Hair follicular keratinocyte (primary cell): ENCODE results near the gene CNR2. TPM values are rescaled to one million over a fixed set of nuclear protein-coding genes. Genes with fewer than 3 reads are reported as not detected.

Experiments used
- total RNA-seq: library from RNA; depleted of rRNA; stranded (reverse); fragments of >200 nt; gene quantifications from 2 replicates; pipeline ENCODE4 v1.2.3, GENCODE V29; 2015

The CNR2 gene
- not detected in 2 replicates for total RNA-seq

DNA sequence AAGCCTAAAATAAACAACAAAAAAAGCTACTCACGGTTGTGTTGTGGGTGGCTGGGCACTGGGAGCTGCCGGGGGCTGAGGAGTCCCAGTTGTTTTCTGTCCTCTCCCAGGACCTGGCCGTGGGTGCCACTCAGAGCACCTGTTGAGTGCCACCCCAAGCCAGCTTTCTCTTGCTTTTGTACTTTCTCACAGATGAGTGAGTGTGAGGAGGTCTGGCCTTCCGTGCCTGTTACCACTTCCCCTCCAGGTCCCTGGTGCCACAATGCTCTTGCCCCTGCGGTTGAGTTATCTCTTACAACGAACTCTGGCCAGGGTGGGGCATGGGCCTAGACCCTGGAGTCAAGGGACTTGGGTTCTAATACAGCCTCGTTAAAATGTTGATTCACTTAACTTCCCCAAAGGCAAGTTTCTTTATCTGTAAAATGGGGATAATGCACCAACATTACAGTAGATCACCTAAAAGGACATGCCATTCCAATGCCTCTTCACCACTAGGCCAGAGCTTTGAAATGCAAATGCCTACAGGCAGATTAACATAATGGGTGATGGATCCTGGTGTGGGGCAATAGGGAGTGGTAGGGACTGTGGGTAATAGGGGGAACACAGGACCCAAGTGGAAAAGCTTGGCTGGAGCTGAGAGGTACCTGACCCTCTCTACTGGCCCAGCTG lies at the start of gene CNR2:
Gene CNR2, minus strand, starts transcription at position 151 of the 669 bp plus-strand sequence. CDS start 37,745 bp downstream, outside the sequence.

DNA sequence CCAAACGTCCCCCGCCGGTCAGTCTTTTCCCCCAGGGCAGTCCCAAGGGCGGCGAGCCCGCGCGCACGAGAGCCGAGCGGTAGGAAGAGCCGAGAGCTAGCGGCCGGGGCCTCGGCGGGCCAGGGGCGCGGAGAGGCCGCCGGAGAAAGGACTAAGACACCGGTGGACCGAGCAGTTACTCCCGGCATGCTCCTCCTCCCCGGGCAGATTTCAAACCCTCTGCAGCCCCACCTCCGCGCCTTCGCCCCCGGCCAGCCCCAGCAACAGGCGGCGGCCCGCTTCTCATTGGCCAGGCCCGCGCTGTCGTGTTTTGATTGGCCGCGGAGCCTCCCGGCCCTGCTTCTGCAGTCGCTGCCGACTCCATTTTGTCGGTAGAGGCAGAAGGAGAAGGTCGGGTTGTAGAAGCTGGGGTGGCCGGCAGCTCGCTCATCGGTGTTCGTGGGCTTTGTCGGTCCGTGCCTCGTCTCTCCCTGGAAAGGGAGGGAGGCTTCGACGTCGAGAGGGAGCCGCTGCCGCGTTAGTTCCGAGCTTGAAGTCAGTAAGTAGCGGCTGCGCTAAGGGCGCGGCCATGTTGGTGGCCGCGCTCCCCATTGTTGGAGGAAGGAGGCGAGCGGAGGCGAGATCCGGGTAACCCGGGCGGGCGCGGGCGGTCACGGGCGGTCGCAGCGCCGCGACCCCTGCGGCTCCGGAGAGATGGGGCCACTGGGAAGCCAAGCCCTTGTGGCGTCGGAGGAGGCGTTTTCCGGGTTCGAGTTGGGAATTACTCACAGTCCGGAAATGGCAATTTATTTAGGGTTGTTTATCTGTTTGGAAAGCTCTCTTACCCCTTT lies 46.5 kb upstream of the CNR2 start, which contains the start of gene PNRC2:
Gene PNRC2, plus strand, starts transcription at position 368 of the 830 bp plus-strand sequence. CDS start 1,630 bp downstream, outside the sequence.

DNA sequence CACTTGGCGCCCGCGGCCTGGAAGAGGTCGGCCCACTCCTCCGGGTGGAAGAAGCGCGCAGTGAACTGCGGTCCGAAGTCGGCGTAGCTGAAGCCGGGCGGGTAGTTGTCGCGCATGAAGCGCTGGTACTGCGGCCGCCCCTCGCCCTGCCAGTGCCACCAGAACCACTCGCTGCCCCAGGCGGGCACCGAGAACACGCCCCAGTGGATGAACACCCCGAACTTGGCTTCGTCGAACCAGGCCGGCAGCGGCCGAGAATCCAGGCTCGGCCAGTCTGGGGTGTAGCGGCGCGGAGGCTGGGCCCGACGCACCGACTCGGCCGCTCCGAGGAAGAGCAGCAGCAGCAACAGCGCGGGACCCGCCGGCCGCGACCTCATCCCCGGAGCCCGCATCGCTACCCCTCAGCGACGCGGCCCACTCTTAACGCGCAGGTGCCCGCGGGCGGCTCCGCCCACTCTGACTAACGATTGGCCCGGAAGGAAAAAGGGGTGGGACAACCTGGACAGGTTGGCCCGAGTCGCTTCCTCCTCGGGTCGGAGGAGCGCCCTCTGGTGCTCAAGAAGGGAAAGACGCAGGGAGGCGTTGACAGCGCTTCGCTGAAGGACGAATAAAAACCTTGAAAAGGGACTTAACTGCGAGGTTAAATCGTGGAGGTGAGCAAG lies 45.1 kb downstream of the CNR2 start, which contains the start of gene FUCA1:
Gene FUCA1, minus strand, starts transcription at position 396 of the 662 bp plus-strand sequence. Its CDS starts 4 bp downstream, at position 392.

DNA sequence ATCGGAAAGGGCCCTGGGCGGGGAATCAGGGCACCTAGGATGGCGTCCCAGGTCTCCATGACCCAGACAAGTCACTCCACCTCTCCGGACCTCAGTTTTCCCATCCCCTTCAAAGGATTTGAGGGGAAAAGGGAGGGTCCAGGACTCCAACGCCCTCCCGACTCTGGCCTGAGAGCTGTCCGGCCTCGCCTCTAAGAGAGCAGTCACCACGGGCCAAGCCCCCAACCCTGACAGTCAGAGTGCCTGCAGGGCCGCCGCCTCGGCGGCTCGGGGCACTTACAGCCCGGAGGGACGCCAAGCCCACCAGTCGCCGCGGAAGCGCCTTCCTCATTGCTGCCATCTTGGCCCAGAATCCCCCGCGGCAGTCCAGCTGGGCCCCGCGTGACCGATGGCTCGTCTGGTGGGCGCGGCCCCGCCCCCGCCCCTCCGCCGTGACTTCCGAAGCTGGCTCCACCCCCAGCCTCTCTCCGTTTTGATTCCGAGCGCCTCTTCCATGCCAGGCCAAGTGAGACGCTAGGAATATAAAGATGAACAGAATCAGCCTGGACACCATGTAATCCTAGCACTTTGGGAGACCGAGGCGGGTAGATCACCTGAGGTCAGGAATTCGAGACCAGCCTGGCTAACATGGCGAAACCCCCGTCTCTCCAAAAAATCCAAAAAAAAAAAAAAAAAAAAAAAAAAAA lies 87.9 kb downstream of the CNR2 start, which contains the start of gene HMGCL:
Gene HMGCL, minus strand, starts transcription at position 354 of the 686 bp plus-strand sequence. Its CDS starts 14 bp downstream, at position 340.

Other genes with a start within 250 kb of the CNR2 start
- 1,241 and 1,359 TPM in 2 replicates for gene RPL11, start 221.6 kb downstream of the CNR2 start, total RNA-seq
- 21.8 and 38.6 TPM in 2 replicates for gene ELOA, start 169.9 kb downstream of the CNR2 start, total RNA-seq
- 48.2 and 50.1 TPM in 2 replicates for gene PITHD1, start 134.9 kb downstream of the CNR2 start, total RNA-seq
- gene LYPLA2, start 122.2 kb downstream of the CNR2 start, total RNA-seq, result 112 and 128 TPM in 2 replicates
- gene GALE, start 112.6 kb downstream of the CNR2 start, total RNA-seq, result 150 and 155 TPM in 2 replicates
- 30.0 and 40.7 TPM in 2 replicates for gene HMGCL, start 87.9 kb downstream of the CNR2 start, total RNA-seq
- 5.5 and 8.9 TPM in 2 replicates for gene FUCA1, start 45.1 kb downstream of the CNR2 start, total RNA-seq
- gene PNRC2, start 46.5 kb upstream of the CNR2 start, total RNA-seq, result 59.7 and 104 TPM in 2 replicates
- 48.4 and 49.0 TPM in 2 replicates for gene SRSF10, start 67.0 kb upstream of the CNR2 start, total RNA-seq
- 0.38 and 0.78 TPM in 2 replicates for gene MYOM3, start 198.8 kb upstream of the CNR2 start, total RNA-seq
- gene IL22RA1, start 229.8 kb upstream of the CNR2 start, total RNA-seq, result 2.3 and 2.4 TPM in 2 replicates